NCI-H187 treated with DMSO at 0.1 percent for 48 hours (cell line): ENCODE results near the gene RXYLT1.

Experiments used
- DNase-seq: peaks from one replicate; lab custom pipeline; 2025; lab: John Stamatoyannopoulos, UW

The RXYLT1 gene

DNA sequence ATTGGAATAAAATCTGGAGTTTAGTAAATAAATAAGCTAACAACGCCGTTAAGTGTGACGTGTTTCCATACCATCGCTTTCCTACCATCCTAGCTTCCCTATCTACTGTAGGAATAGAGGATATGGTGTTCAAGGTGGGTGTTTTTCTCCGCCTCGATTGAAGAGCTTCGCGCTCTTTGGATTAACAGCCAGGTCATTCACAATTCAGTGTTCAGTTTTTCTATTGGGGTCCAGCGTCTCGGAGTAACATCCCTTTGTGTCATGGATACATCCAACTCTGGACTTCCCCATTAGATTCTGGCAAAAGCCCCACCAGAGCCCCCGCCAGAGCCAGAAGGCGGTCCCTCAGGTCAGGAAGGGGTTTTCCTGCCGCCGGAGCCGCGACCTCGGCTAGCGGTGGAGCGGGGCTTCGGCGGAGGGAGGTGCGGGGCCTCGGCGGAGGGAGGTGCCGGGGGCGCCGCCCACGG, 63.6 kb downstream of the RXYLT1 start:
- DNase-seq = no peak

DNA sequence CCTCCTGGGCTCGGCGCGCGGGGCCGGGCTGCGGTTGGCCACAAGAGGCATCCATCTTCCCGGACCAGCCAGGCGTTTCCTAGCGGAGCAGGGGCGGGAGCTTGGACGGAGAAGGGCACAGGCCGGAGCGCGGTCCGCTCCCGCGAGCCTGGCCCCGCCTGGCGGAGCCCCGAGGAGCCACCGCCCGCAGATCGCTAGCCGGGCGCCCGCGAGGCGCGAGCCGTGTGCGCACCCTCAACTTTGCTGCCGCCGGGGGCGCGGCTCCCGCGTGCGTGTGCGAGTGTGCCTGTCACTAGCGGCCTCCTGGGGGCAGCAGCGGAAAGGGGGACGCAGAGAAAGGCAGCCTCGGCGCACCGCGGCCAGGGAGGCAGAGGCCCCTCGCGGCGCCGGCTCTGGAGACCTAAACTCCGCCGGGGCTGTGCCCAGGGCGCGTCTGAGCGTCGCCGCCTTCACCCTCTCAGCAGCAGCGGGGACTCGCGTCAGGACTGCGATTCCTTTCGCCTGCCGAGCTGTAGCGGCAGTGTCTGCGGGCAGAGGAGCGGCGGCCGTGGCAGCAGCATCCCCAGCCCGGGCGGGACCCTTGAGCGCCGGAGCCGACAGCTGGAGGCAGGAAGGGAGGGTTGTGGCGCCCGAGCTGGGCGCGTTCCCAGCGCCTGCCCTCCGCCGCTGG, 64.1 kb downstream of the RXYLT1 start:
- peak; percentile 32 for DNase-seq

DNA sequence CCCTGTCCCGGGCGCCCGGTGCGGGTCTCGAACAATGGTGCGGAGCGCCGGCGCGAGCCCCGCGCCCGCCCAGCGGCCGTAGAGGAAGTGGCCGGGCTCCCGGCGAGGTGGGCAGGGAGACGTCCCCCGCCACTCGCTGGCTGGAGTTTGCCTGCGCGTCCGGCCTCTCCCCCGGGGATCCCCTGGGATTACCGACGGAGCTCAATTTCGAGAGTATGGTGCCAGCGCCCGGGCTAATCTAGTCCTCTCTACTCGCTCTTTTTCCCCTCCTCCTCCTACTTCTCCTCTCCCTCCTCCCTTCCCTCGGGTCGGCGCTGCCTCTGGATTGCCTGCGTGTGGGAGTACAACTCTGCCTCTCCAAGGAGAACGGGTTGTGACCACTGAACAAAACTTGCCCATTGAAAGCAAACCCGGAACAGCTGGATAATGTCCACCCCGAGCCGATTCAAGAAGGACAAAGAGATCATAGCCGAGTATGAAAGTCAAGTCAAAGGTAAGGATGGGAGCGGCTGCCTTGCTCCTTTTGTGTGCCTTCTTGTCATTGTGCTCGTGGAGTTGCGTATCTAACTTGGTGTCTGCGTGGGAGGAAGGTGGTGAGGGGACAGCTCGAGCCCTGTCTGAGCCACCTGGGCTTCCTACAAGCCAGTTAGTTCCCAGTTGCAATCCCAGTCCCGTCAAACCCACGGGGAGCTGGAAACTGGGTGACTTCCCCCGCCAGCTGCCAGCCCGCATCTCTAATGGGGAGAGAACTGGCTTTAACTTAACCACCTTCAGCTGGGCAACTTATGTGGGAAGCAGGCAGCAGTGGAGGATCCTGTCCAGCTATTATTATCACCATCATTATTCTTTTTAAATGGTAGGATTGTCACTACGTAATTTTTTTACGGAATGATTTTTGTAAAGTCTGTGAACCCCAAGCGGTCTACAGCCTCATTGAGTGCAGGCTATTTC, 65.0 kb downstream of the RXYLT1 start, which contains the start of gene SRGAP1:
Gene SRGAP1 (plus strand): TSS at position 310 of the 951 bp plus-strand sequence. CDS start 117 bp downstream, at position 427.
- DNase-seq = no peak

DNA sequence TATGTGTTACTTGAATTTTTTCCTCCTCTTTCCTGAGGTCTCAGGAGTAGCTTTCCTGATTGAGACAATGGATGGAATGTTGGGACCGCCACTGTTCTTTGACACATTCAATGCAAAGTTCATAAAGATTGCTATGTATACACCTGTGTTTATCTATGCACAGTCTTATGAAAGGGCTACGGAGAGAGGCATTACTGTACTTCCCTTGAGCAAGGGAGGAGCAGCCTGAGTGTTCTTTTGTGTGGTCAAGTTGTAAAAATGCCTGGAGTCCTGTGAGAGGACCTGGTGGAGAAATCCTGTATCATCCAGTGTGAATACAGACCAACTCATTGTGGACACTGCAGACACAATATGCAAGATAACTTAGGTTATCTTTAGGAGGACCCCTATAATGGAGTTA, 66.0 kb downstream of the RXYLT1 start:
- DNase-seq = no peak

DNA sequence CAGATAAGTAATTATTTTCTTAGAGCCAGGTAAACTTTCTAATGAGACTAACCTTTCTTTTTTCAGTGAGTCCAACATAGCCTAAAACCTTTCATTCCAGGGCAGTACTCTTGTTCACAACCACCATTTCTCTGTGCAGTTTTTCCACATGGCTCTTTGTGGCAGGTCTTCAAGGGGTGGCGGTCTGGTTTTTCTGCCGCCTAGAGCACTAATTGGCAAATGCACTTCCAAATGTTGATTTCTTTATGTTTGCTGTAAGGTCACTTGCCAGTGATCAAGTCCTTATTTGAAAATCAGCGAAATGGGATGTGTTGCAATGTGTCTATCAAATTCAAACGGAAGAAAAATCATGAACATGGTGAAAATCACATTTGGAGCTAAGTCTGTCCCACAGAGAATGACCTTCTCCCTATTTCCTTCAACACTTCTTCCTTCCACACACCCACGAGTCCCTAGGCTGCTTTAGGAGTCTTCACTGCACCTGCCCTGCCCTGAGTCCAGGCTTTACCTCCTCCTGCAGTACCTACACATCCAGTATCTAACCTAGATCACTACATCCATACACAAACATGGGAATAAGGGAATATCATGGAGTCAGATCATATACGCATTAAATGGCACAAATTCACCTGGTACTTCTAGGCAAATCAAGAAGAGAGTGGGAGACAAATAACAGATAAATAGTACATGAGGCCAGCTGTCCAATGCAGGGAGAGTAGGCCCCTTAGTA, 66.7 kb downstream of the RXYLT1 start:
- no peak for DNase-seq

DNA sequence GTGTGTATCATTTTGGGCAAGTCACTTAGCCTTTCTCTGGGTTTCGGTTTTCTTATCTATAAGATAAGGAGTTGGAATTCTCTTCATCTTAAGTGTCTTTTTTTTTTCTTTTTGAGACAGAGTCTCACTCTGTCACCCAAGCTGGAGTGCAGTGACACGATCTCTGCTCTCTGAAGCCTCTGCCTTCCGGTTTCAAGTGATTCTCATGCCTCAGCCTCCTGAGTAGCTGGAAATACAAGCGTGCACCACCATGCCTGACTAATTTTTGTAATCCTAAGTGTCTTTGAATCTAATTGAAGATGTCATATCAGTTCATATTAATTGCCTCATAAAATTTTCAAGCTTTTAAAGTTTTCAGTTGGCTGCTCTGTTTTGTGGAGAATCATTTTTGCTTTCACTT, 68.7 kb downstream of the RXYLT1 start:
- no peak for DNase-seq

DNA sequence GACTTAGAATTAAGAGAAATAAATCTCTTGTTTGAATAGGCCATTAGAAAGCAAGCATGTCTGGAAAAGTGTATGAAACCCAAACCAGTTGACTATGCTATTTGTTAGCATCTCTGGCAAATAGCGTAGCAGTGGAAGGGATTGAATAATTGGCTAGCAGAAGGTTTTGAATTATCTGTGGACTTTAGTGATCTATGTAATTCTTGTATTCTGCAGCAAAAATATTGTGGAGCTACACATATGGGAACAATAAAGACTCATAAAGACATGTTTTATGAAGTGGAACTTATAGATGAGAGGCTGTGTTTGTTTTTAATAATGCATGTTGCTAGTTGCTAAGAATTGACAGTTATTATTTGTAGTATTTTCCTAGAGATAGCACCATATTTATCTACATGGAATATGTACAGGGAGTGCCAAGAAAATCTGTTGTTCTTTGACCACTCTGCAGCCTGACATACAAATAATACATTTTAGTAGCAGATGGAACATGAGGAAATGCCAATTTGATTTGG, 69.5 kb downstream of the RXYLT1 start:
- no peak for DNase-seq

DNA sequence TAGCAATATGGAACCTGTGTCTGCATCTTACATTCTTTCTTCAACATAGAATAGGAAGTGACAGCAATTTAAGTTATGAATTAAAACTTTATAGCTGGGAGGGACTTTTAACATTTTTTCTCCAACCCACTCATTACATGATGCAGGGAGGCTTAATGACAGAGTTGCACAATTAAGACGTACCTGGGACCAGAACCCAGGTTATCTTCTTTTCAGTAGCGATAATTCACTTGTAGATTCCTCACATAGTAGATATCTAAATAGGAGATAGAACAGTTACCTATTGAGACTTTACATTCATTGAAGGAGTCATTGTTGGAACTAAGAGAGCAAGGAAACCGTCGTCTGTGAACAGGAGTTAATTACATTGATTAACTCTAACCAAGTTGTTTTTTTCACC, 69.9 kb downstream of the RXYLT1 start:
- DNase-seq = no peak

DNA sequence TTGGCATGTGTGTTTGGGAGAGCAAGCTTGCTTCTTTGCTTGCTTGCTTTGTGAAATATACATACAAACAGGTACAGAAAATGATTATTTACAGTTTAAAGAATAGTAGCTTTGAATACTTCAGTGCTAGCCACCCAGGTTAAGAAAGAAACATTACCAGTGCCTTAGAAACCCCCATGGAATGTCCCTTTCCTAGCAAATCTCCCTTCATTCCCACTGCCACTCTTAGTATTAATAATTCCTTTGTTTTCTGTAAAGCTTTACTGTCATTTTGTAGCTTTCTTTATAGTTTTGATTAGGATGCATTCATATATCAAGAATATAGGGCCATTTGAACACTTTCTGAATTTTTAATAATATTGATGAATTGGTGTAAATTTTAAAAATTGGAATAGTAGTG, 74.3 kb downstream of the RXYLT1 start:
- no peak for DNase-seq

DNA sequence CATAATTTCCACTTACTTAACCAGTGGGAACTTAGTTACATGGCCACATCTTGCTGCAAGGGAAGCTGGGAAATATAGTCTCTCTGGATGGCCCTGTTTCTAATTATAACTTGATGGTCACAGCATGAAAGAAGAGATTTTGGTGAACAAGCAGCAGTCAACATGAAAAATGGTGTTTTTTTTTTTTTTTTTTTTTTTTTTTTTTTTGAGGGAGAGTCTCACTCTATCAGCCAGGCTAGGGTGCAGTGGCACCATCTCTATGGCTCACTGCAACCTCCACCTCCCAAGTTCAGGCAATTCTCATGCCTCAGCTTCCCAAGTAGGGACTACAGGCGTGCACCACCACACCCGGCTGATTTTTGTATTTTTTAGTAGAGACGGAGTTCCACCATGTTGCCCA, 75.6 kb downstream of the RXYLT1 start:
- no peak for DNase-seq

DNA sequence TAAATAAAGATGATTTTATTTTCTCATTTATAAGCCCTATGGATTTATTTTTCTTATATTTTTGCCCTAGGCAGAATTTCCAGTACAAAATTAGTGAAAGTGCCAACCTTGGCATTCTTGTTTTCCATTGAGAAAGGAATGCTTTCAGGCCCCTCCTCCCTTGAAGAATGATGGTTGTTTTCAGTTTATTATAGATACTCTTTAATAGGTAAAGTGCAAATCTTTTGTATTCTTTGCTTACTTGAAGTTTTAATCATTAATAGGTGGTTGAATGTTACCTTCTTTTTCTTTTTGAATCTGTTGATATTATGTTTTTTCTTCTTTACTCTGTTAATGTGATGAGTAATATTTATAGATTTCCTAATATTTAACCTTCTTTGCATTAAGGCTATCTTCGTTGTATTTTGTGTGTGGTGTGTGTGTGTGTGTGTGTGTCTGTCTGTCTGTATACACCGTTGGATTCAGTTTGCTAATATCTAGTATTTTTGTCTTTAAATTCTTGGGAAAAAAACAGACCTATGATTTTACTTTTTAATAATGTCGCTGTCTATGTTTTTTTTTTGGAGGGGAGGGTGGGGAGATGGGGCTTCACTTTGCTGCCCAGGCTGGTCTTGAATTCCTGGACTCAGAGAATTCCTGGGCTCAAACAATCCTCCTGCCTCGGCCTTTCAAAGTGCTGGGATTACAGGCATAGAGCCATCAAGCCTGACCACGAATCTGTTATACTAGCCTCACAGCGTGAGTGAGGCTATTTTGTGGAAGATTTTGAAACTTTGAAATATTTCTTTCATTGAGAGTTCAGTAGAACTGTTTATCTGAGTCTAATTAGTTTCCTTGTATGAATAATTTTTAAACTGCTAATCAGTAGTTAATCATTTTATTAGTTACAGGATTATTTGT, 78.3 kb downstream of the RXYLT1 start:
- DNase-seq = no peak
